DMS 273 (cell line): ENCODE data around the gene MICAL3.

Source experiments
- DNase-seq: peaks from one replicate; lab custom pipeline; 2025; ENCODE audit not compliant: unreplicated experiment; lab: John Stamatoyannopoulos, UW

MICAL3 gene

GRCh38 chr22:17977371-17977770 lies 47.0 kb downstream of the MICAL3 start:
- no peak for DNase-seq

GRCh38 chr22:17976121-17976520 lies 48.2 kb downstream of the MICAL3 start:
- DNase-seq = no peak

- DNase-seq = no peak
Measured at GRCh38 chr22:17974703-17975372, 49.5 kb downstream of the MICAL3 start.

- no peak for DNase-seq
Measured at GRCh38 chr22:17974087-17974486, 50.3 kb downstream of the MICAL3 start.

- DNase-seq = no peak
Measured at GRCh38 chr22:17973217-17973616, 51.1 kb downstream of the MICAL3 start.

GRCh38 chr22:17972385-17973191 lies 51.8 kb downstream of the MICAL3 start:
- DNase-seq = no peak

- DNase-seq = no peak
Measured at GRCh38 chr22:17971711-17972110, 52.6 kb downstream of the MICAL3 start.

GRCh38 chr22:17970201-17970708 lies 54.1 kb downstream of the MICAL3 start:
- DNase-seq = peak; percentile 72

GRCh38 chr22:17969701-17970113 lies 54.7 kb downstream of the MICAL3 start:
- peak; percentile 51 for DNase-seq

GRCh38 chr22:17968126-17968525 lies 56.2 kb downstream of the MICAL3 start:
- no peak for DNase-seq

- DNase-seq = no peak
Measured at GRCh38 chr22:17966403-17966717, 58.0 kb downstream of the MICAL3 start.

GRCh38 chr22:17965538-17966402 lies 58.6 kb downstream of the MICAL3 start:
- peak; percentile 13 for DNase-seq

GRCh38 chr22:17964643-17965042 lies 59.7 kb downstream of the MICAL3 start:
- no peak for DNase-seq

GRCh38 chr22:17964156-17964555 lies 60.2 kb downstream of the MICAL3 start:
- no peak for DNase-seq

- DNase-seq = no peak
Measured at GRCh38 chr22:17963015-17963414, 61.3 kb downstream of the MICAL3 start.

GRCh38 chr22:17962168-17962567 lies 62.2 kb downstream of the MICAL3 start:
- DNase-seq = no peak

- DNase-seq = no peak
Measured at GRCh38 chr22:17961446-17961729, 63.0 kb downstream of the MICAL3 start.

GRCh38 chr22:17960695-17961445 lies 63.5 kb downstream of the MICAL3 start:
- no peak for DNase-seq

- no peak for DNase-seq
Measured at GRCh38 chr22:17960011-17960410, 64.3 kb downstream of the MICAL3 start.

- no peak for DNase-seq
Measured at GRCh38 chr22:17958166-17958565, 66.2 kb downstream of the MICAL3 start.

- DNase-seq = no peak
Measured at GRCh38 chr22:17957693-17958092, 66.7 kb downstream of the MICAL3 start.
